Esophagus squamous epithelium (tissue), 4 donors: ENCODE data around the gene MRO.

Experiments used
- POLR2A ChIP-seq, 4 donors: fragments of 450-650 bp; IDR thresholded peaks; one replicate each; pipeline ENCODE4 v1.6.1; 2017; ENCODE audit warnings: antibody characterized with exemption in 4 of 4, mild to moderate bottlenecking in 4 of 4, moderate library complexity in 3 of 4
- TF ChIP-seq, protein P1 (sequence below), 6 experiments: fragments of 450-650 bp in 4 of 6; fragments of 200-600 bp in 2 of 6; sonication (generic) in 2 of 6; IDR thresholded peaks; one replicate each; pipeline ENCODE4 v1.5.1; 2016 to 2019; ENCODE audit warnings: antibody characterized with exemption in 6 of 6, mild to moderate bottlenecking in 4 of 6, moderate library complexity in 4 of 6

DNA sequence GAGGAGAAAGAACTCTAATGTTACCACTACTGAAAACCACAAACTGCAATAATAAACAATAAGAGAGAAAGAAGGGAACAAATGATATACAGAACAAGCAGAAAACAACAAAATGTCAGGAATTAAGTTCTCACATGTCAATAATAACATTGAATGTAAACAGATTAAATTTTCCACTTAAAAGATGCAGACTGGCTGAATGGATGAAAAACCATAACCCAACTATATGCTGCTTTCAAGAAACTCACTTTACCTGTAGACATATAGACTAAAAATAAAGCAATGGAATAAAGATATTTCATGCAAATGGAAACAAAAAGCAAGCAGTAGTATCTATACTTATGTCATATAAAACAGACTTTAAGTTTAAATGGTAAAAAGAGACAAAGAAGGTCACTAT lies 50.4 kb downstream of the MRO start:
- no peak for TF ChIP-seq POLR2A (IDR thresholded peaks at IDR 0.05)
- TF ChIP-seq, protein P1, sequence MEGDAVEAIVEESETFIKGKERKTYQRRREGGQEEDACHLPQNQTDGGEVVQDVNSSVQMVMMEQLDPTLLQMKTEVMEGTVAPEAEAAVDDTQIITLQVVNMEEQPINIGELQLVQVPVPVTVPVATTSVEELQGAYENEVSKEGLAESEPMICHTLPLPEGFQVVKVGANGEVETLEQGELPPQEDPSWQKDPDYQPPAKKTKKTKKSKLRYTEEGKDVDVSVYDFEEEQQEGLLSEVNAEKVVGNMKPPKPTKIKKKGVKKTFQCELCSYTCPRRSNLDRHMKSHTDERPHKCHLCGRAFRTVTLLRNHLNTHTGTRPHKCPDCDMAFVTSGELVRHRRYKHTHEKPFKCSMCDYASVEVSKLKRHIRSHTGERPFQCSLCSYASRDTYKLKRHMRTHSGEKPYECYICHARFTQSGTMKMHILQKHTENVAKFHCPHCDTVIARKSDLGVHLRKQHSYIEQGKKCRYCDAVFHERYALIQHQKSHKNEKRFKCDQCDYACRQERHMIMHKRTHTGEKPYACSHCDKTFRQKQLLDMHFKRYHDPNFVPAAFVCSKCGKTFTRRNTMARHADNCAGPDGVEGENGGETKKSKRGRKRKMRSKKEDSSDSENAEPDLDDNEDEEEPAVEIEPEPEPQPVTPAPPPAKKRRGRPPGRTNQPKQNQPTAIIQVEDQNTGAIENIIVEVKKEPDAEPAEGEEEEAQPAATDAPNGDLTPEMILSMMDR (IDR thresholded peaks at IDR 0.05): no peak
